Right lobe of liver (tissue), 4 donors: ENCODE data around the gene FBXO41.

Source experiments
- POLR2A ChIP-seq: fragments of 450-650 bp; IDR thresholded peaks from one replicate; pipeline ENCODE4 v1.6.1; 2017; ENCODE audit warnings: antibody characterized with exemption, mild to moderate bottlenecking
- TF ChIP-seq, protein P1 (sequence below), 4 donors: fragments of 200-600 bp in 3 of 4; fragments of 450-650 bp in 1 of 4; IDR thresholded peaks; one replicate each; pipeline versions ENCODE4 v1.5.1 to v1.8.0; 2016 to 2022; ENCODE audit warnings: antibody characterized with exemption in 4 of 4, mild to moderate bottlenecking in 2 of 4
- donor health status: DM: no; HTN: no; CAD: no.
- donor health status: DM: no; HTN: no; CAD: no.
- donor health status: DM: no; HTN: yes; CAD: no.

DNA sequence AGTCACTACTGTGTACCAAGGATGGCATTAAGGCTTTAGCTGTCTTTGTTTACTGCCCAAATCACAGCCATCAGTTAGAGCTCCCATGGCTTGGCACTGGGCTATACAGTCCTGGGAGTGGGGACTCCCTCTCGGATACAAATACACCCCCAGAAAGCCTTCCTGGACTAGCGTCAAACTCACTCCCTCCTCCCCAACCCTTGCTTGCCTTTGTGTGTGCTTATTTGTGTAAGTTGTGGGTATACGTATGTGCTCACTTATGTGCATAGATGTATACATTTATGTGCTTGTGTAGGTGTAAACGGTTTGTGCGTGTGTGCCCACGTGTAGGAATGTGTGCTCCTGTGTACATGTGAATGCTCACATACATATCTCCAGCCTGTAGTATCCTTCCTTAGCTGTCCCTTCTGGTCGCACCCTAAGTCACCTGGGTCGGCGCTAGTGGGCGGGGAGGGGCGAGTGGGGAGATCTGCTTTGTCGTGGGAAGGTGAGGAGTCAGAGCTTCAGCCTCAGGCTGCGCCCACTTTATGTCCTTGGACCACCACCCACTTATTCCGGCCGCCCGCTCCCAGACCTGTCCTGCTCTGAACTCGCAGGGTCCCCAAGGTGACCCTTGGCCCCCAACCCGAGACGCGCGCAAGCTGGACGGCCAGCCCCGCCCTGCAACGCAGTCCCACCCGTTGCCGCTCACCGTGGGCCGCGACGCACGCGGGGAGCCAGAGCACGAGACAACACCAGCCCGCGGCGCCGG lies 51.7 kb downstream of the FBXO41 start:
- TF ChIP-seq, protein P1, sequence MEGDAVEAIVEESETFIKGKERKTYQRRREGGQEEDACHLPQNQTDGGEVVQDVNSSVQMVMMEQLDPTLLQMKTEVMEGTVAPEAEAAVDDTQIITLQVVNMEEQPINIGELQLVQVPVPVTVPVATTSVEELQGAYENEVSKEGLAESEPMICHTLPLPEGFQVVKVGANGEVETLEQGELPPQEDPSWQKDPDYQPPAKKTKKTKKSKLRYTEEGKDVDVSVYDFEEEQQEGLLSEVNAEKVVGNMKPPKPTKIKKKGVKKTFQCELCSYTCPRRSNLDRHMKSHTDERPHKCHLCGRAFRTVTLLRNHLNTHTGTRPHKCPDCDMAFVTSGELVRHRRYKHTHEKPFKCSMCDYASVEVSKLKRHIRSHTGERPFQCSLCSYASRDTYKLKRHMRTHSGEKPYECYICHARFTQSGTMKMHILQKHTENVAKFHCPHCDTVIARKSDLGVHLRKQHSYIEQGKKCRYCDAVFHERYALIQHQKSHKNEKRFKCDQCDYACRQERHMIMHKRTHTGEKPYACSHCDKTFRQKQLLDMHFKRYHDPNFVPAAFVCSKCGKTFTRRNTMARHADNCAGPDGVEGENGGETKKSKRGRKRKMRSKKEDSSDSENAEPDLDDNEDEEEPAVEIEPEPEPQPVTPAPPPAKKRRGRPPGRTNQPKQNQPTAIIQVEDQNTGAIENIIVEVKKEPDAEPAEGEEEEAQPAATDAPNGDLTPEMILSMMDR (IDR thresholded peaks at IDR 0.05) = no peak
- no peak for TF ChIP-seq POLR2A
